Measurements from ENCODE around the gene FAM163B.

GRCh38 chr9:133609311-133610098 is at the start of gene FAM163B:
- TF ChIP-seq POLR2A (IDR thresholded peaks at IDR 0.05) (no peak), CTCF (IDR thresholded peaks at IDR 0.05) (no peak)

Measured in thyroid gland (tissue), 4 donors.